Activated T-cell treated with anti-CD3 and anti-CD28 coated beads, Interleukin-2, amount 50 U/mL, for 1 hour (primary cell): Measurements from ENCODE around the gene ORC2.
A peak's percentile ranks its signal among the peaks of the same experiment; 100 is the strongest.
"Not testable (repeated sequence)": the region's sequence is repeated elsewhere in the genome, so short reads cannot be mapped to it uniquely, and the experiment has no call there.

Experiments used
- DNase-seq: peaks from one replicate; pipeline ENCODE4 v3.0.0-alpha.2; 2020

The ORC2 gene

DNA sequence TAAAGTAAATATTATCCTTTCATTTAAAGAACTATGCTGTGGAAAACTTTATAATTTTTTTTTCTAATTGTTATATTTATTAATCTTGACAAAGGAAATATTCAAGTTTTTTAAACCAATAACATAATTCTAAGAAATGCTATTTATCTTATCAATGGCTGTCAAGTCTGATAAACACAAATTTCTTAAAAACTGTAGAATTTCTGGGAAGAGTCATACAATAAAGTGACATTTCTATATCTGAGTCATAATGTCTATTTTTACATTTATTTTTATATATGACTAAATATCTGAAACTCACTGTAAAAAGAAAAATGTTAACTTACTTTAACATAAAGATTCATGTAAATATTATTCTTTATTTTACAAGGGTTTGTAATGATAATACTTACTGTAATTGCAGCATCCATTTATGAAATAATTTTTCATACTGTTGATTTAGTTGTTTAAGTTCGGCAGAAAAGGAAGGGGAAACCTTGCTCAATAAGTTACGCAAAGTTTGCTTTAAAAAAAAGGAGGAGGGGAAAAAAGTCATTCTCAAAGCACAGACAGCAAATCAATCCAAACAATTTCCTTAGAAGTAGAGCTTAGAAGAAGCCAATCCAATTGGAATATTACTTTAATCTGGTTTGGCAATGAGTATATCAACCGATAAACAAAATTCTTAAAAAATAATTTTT lies 32.4 kb downstream of the ORC2 start:
- DNase-seq, result no peak

DNA sequence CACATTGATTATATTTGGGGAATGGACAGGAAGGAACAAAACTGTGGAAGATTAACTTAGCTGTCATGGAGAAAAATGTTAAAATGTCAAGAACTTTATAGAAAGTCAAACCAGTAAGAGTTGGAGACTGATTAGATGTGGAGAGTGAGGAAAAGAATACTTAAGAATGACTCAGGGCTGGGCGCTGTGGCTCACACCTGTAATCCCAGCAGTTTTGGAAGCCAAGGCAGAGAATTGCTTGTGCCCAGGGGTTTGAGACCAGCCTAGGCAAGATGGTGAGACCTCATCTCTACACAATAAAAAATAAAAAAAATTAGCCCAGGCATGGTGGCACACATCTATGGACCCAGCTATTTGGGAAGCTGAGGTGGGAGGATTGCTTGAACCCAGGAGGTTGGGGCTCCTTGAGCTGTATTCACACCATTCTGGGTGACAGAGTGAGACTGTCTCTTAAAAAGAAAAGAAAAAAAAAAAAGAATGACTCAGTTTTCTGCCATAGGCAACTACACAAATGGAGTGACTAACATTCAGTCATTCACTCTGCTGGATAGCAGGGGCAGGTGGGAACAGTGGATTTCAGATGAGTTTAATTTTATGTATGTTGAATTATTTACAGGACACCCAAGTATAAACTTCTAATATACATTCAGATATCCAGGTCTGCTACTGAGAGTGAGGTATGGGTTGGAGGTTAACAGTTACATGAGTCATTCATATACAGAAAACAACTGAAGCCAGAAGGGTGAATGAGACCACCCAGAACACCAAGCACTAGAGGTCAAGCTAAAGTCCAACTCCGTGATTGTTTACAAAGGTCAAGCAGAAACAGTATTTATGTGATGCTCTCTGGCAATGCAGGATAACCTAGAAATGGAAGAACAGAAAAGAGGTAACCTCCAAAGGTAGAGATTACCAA lies 33.9 kb downstream of the ORC2 start:
- DNase-seq, result no peak

DNA sequence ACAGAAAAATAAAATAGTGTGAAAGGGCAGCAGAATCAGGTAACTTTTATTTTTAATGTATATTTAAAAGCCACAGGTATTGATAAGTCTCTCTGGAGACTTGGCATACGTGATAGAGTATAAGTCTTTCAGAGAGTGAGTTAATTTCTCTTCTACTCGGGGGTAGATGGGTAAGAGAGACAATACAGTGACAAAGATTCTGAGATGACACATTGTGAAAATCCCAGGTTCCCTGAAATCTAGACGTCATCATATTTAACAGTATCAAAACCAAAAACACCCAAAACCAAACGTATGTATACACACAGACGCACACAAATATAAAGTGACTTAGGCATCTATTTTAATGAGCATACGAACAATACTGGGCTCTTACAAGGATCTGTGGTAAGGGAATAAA lies 41.0 kb downstream of the ORC2 start:
- DNase-seq, result no peak

DNA sequence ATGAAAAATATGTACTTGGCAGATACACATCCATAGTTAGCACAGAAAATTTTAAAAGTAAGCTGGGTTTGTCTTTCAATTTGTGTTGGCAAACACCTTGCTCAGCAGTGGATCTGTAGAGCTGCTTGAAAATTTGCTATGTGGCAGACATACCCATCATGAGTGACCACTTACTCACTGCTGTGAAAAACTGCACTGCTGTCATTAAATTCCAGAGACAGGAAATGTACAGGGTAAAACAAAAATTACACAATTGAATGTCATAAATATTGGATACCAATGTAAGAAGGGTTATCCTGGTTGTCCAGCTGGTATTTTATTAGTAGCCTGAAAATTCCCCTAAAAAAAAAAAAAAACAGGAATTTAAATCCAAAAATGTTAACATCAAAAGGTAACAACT lies 49.8 kb downstream of the ORC2 start:
- no peak for DNase-seq

DNA sequence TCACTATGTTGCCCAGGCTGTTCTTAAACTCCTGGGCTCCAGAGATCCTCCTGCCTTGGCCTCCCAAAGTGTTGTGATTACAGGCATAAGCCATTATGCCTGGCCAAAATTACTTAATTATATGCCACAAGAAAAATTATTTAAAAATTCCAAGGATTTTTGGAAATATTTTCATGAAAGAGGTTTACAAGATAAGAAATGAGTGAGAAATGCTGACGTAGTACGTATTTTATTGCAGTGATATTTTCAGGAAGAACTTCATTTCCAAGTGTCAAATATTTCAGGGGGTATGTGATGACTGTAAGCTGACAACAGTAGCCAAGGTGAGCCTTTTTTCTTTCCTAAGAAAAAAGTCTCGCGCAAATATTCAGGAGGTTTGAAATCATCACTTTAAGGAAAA lies 53.5 kb downstream of the ORC2 start:
- no peak for DNase-seq

DNA sequence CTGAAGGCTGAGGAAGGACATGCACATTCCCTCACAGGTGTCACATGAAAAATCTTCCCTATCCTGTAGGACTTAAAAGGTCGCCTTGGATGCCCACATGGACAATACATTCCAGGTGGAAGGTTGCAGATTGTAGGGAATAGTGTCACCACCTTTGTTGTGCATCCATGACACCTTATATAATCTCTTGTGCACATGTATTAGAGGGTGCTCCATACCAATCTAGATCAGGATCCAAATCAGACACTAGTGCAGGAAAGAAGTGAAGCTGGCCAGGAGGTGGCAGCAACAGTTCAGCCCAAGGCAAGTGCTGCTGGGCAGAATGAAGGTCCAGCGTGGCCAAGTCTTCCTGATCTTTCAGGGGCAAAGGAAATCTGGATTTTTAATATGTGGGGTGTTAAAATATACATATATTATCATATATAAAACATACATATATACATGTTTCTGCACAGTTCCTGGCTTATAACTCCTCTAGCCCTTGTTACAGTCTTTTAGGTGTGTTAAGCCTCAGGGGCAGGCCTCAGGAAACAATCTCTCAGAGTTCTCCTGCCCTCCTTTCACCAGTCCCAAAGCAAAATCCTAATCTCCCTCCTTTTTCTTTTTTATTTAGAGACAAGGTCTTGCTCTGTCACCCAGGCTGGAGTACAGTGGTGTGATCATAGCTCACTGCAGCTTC lies 57.7 kb downstream of the ORC2 start:
- DNase-seq, result peak; percentile 46

DNA sequence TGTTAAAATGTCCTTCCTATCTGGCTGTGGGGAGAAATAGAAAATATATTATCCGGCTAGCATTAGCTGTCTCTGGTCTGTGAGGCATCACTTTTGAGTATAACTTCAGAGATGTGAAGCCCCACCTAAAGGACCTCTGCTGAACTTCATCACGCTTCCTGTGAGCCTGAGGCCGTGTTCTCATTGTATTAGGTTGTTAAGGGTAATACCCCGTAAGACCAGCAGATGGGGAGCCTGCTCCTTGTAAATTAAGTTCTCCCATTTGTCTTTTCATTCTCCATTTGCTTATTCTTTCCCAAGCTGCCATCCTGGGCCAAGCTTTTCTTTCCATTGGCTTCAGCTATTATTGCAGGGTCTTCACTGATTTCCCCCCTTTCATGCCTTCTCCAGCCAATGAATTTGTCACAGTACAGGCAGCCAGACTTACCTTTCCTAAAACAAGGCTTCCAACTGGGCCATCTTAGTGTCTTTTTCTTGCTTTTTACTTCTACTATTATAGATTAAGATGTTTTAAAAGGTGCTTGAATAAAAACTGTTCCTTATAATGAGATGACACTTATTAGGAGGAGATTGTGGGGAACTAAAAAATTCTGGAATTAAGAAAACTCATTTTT lies 61.9 kb downstream of the ORC2 start:
- peak; percentile 49 for DNase-seq

DNA sequence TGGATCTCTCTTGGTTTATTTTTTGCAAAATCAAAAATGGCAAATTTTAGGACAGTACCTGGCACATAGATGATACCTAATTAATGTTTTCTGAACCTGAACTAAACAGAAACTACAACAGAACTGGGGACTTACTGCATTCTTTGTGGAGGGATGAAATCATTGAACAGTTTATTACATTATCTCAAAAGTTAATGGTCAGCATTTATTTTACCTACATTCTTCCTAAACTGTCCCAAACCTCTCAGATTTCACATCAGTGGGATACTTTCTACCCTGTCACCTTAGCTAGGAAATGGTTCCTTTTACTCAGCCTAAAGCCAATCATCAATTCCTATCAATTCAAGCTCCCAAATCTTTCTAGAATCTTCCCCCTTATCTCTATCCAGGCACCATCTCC lies 64.0 kb downstream of the ORC2 start:
- DNase-seq, result no peak

DNA sequence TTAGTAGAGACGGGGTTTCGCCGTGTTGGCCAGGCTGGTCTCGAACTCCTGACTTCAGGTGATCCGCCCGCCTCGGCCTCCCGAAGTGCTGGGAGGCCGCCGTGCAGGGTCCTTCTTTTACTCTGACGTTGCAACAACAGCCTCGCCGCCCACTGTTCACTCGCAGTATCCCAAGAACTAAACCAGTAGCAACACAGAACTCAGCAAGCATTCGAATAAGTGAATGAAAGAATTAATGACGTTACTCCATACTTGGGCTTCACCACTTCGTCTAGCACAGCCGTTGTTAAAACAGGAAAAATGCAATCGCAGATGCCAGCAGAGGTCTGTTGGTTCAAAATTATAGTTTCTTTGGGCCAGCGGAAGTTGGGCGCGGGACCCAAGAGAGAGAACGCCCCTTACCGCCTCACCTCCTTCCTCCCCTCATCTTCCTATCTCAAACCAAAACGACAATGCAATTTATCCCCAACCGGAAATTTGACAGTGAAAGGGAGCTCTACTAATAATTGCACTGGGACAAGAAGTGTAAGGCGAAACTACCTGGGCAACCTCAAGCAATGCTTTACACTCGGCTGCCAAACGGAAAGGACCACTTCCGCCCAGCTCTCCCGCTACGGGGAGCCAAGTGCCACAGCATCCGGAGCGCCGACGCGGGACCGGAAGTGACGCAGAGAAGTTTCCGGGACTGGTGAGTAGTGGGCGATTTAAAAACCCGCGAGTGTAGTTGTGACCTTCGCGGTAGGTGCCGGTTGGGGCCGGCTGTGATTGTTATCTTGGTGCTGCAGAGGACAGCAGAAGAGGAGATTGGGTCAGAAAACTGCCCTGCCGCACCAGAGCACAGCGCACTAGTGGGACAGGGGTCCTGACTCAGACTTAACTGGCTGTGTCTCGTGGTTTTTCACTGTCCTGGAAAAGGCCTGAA lies 74.5 kb downstream of the ORC2 start, which contains the start of the genes NIF3L1 and PPIL3:
Gene NIF3L1, plus strand, starts transcription at position 668 of the 922 bp plus-strand sequence. CDS start 2,573 bp downstream, outside the sequence.
Gene PPIL3, minus strand, starts transcription at position 374 of the 922 bp plus-strand sequence. CDS start 1,462 bp downstream, outside the sequence.
- peak; percentile 94 for DNase-seq

DNA sequence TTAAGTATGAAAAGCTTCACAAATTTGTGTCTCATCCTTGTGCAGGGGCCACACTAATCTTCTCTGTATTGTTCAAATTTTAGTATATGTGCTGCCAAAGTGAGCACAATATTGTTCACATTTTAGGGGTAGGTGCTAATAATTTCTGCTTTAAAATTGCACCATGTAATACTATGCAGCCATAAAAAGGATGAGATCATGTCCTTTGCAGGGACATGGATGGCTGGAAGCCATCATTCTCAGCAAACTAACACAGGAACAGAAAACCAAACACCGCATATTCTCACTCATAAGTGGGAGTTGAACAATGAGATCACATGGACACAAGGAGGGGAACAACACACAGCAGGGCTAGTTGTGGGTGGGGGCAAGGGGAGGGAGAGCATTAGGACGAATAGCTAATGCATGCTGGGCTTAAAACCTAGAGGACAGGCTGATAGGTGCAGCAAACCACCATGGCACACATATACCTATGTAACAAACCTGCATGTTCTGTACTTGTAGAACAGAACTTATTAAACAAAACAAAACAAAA lies 81.7 kb downstream of the ORC2 start:
- DNase-seq, result not testable (repeated sequence)

DNA sequence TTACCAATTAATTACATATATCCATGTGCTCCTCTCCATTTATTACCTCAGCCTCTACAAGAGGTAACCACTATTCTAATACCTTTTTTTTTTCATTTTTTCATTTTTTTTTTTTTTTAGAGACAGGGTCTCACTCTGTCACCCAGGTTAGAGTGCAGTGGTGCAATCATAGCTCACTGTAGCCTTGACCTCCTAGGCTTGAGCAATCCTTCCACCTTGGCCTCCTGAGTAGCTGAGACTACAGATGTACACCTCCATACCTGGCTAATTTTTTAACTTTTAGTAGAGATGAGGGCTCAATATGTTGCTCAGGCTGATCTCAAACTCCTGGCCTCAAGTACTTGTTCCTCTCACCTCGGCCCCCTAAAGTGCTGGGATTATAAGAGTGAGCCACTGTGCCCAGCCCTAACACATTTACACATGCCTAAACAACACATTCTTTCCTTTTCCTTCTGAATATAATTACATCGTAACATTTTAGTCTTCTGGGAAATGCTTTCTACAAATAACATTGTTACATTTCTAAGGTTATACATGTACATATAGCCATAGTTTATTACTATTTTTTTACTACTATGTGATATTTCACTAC lies 85.1 kb downstream of the ORC2 start:
- DNase-seq, result no peak

DNA sequence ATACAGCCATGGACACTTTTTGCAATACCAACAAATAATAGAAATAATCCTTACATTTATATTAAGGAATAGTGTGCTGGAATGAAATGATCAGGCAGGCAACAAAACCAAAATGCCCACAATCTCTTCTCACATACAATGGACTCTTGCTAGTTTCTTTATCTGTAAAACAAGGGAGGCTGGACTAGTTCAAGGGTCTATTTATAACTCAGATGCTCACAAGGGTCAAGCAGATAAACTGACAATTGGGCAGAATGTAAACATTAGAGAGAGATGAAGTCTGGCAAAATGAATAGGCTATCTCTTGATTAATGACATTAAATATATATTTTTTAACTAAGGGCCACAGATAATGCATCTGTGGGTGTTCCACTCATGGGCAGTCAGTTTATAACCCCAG lies 86.0 kb downstream of the ORC2 start:
- no peak for DNase-seq

DNA sequence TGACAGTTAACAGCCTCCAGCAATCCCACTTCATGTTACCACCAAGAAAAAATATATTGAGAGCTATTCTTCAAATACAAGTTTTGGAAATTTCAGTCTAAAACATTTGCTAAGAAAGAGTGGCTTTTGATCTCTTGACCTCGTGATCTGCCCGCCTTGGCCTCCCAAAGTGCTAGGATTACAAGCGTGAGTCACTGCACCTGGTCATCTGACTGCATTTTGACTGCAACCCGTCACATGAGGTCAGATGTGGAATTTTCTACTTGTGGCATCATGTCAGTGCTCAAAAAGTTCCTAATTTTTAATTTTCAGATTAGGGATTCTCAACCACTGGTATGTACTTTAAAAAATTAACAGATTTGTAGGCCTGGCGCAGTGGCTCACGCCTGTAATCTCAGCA lies 89.9 kb downstream of the ORC2 start:
- no peak for DNase-seq

DNA sequence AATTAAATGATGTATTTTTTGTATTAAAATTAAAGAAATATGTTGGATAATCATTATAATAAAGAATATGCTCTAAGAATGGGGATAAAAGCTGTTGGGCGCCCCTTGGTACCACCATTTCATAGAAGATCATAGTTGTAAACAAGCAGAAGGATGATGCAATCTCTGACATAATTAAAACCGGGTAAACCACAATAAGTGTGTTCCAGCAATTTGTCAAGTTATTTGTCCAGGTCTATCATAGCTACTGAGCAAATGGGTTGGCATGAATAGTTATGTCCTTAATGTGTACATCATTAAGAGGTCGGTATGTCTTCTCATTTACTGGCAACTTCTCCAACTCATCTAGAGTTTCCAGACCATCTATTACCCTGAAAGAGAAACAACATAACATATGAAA lies 92.3 kb downstream of the ORC2 start:
- DNase-seq, result no peak

DNA sequence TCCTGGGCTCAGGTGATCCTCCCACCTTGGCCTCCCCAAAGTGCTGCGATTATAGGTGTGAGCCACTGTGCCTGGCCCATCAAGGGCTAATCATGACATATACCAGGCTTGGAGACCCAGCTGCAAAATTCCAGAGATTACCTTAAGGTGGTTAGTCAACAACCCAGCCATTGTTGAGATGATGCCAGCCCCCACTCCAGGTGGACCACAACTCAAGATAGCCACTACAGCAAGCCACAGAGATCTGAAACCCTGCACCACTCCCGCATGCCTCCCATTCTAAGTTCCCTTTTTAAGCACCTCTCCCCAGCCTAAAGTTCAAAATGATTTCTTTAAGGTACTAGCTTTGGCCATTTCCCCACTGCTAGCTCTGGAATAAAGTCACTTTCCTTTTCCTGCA lies 94.4 kb downstream of the ORC2 start:
- no peak for DNase-seq

DNA sequence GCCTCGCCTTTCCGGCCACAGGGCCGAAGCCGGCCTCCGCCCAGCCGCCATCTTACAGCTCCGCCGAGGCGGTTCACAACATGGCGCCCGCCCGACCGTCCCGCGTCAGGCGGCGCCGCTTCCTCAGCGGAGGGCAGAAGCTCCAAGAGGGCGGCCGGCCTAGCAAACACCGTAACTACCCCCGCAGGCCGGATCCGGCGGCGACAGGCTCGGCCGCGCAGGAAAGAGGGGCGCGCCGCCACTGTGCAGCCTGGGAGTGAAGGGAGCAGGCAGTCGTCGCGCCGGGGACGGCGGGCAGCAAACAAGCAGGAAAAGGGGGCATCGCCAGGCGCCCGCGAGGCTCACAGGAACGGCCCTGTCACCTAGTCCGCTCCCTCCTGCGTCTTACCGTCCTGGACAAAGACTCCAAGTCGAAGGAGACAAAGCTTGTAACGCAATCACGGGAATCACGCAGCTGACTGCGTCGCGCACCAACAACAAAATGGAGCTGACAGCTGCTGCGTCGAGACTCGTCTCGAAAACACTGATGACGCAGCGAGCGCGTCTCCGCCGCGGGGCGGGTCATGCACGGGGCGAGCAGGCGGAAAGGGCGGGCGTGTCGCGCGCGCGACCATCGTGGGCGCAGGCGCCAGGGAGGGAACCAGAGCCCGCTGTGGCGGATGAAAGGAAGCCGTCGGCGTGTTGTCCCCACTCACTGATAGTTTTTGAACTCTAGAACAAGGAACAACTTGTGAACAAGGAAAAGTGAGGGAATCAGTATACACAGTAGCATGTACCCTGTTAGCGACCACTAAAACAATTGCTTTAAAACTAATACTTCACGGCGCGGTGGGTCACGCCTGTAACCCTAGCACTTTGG lies 99.1 kb downstream of the ORC2 start, which contains the start of gene CLK1:
Gene CLK1, minus strand, starts transcription at position 483 of the 859 bp plus-strand sequence. CDS start 2,796 bp downstream, outside the sequence.
- DNase-seq, result peak; percentile 98

DNA sequence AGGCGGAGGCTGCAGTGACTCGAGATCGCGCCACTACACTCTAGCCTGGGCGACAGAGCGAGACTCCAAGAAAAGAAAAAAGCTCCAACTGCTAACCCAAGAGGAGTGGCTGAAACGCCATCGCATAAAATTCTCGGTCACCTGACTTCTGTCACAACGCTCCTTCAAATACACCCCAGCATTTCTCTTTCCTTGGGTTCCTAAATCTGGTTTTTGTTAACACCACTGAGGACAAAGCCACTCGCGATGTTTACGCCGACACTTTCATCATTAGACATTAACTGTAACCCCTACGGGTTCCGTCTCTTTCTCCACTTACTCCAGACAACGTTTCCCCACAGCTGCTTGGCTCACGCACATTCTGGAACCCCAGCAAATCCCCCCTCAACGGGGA lies 99.7 kb downstream of the ORC2 start:
- peak; percentile 42 for DNase-seq

DNA sequence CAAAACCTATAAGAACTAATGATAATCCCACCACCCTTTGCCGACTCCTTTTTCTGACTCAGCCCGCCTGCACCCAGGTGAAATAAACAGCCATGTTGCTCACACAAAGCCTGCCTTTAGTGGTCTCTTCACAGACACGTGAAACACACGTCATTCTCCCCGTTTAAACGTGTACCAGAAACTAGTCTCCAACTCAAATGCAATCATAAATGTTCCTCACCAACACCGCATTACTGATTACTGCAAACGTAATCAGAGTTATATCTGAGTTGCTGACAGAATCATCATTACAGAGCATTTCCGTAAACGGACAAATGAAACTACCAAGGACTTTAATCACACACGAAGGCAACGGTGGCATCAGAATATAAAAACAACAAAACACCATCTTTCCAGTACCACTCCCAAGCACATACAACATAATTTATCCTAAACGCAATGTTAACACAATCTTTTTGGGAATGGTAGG lies 100.9 kb downstream of the ORC2 start:
- peak; percentile 51 for DNase-seq

DNA sequence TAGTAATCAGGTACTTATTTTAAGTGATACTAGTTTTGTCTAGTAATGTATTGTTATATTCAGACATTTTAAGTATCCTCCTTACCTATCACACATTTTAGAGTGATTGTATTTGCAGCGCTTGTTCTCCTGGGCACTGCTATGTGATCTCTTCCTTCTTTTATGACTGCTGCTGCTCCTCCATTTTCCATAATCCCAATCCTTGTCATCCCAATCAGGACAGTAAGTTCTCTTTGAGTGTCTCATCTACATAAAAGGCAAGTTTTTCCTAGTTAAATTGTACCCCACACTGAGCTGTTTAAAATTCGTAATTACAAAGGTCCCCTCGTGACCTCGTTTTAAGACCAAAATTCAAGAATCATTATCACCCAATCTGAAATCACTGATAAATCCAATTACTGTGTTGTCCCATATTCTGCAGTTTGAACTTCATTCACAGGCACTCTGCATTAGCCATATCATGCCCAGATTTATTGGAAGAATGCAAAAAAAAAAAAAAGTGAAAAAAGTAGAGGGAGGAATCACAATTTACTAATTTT lies 101.8 kb downstream of the ORC2 start:
- no peak for DNase-seq
